Trophoblast cell (in vitro differentiated cells and primary cell): ENCODE results near the gene DUSP21.
A peak's percentile ranks its signal among the peaks of the same experiment; 100 is the strongest.

Experiments used
- DNase-seq, 2 donors: peaks; one replicate each; pipeline ENCODE4 v3.0.0-alpha.2; 2016
- H2AFZ ChIP-seq: 2 replicates; pipeline ENCODE4 v1.6.1; 2013; ENCODE audit warnings: low read length, moderate library complexity, mild to moderate bottlenecking; ENCODE audit not compliant: insufficient read depth, poor library complexity
- H2AK5ac ChIP-seq: 2 replicates; pipeline ENCODE4 v1.6.1; 2013; ENCODE audit warnings: mild to moderate bottlenecking, low read length
- H2BK120ac ChIP-seq: 2 replicates; pipeline ENCODE4 v1.6.1; 2013; ENCODE audit warnings: low read length, mild to moderate bottlenecking, moderate library complexity; ENCODE audit not compliant: insufficient read depth, poor library complexity
- H2BK12ac ChIP-seq: 2 replicates; pipeline ENCODE4 v1.6.1; 2013; ENCODE audit warnings: mild to moderate bottlenecking, low read length, moderate library complexity
- H2BK5ac ChIP-seq: 2 replicates; pipeline ENCODE4 v1.6.1; 2013; ENCODE audit warnings: low read length, low read depth, moderate library complexity, mild to moderate bottlenecking; ENCODE audit not compliant: poor library complexity
- H3K14ac ChIP-seq: 2 replicates; pipeline ENCODE4 v1.6.1; 2013; ENCODE audit warnings: mild to moderate bottlenecking, low read length
- H3K18ac ChIP-seq: 2 replicates; pipeline ENCODE4 v1.6.1; 2013; ENCODE audit warnings: mild to moderate bottlenecking, low read length
- H3K23ac ChIP-seq: 2 replicates; pipeline ENCODE4 v1.6.1; 2013; ENCODE audit warnings: low read length
- H3K27ac ChIP-seq: 2 replicates; pipeline ENCODE4 v1.5.1; 2013; ENCODE audit warnings: low read depth, mild to moderate bottlenecking, inconsistent platforms, low read length, moderate library complexity
- H3K27me3 ChIP-seq: 2 replicates; pipeline ENCODE4 v1.6.1; 2013; ENCODE audit warnings: inconsistent platforms, mild to moderate bottlenecking, low read length, moderate library complexity; ENCODE audit not compliant: insufficient read depth
- H3K36me3 ChIP-seq, 2 experiments: 1 replicate in 1 of 2; 2 replicates in 1 of 2; pipeline ENCODE4 v1.6.1; 2013; ENCODE audit warnings: low read length in 2 of 2, mild to moderate bottlenecking in 2 of 2, moderate library complexity in 1 of 2; ENCODE audit not compliant: insufficient read depth in 2 of 2, control insufficient read depth in 1 of 2
- H3K4ac ChIP-seq: 2 replicates; pipeline ENCODE4 v1.6.1; 2013; ENCODE audit warnings: low read depth, mild to moderate bottlenecking, low read length, moderate library complexity
- H3K4me1 ChIP-seq, 2 experiments: 1 replicate in 1 of 2; 2 replicates in 1 of 2; pipeline ENCODE4 v1.6.1; 2013; ENCODE audit warnings: low read length in 2 of 2, mild to moderate bottlenecking in 2 of 2, moderate library complexity in 1 of 2; ENCODE audit not compliant: insufficient read depth in 2 of 2, control insufficient read depth in 1 of 2
- H3K4me2 ChIP-seq: 2 replicates; pipeline ENCODE4 v1.6.1; 2013; ENCODE audit warnings: inconsistent platforms, mild to moderate bottlenecking, low read length, moderate library complexity
- H3K4me3 ChIP-seq: 2 replicates; pipeline ENCODE4 v1.5.1; 2013; ENCODE audit warnings: mild to moderate bottlenecking, low read depth, low read length, inconsistent platforms
- H3K79me1 ChIP-seq: one replicate; pipeline ENCODE4 v1.6.1; 2013; ENCODE audit warnings: low read length
- H3K79me2 ChIP-seq: 2 replicates; pipeline ENCODE4 v1.6.1; 2013; ENCODE audit warnings: low read length, mild to moderate bottlenecking; ENCODE audit not compliant: control insufficient read depth, insufficient read depth, poor library complexity
- H3K9ac ChIP-seq: 2 replicates; pipeline ENCODE4 v1.6.1; 2013; ENCODE audit warnings: mild to moderate bottlenecking, low read length
- H3K9me3 ChIP-seq: 2 replicates; pipeline ENCODE4 v1.6.1; 2013; ENCODE audit warnings: low read depth, mild to moderate bottlenecking, control low read depth, inconsistent platforms, low read length; ENCODE audit not compliant: insufficient read depth
- H4K12ac ChIP-seq: 2 replicates; pipeline ENCODE4 v1.6.1; 2013; ENCODE audit warnings: low read depth, mild to moderate bottlenecking, low read length, moderate library complexity
- H4K8ac ChIP-seq: 2 replicates; pipeline ENCODE4 v1.6.1; 2013; ENCODE audit warnings: low read depth, mild to moderate bottlenecking, low read length, moderate library complexity
- H4K91ac ChIP-seq: one replicate; pipeline ENCODE4 v1.6.1; 2013; ENCODE audit warnings: low read depth, mild to moderate bottlenecking, low read length, moderate library complexity
- WGBS: extraction: QIAGEN DNeasy Blood & Tissue Kit; methylation state at CpG from one replicate; pipeline ENCODE4 v1.1.7; 2013; ENCODE audit warnings: missing lambda C conversion rate; ENCODE audit not compliant: insufficient read length, insufficient coverage; ENCODE audit errors: extremely low coverage; 5-methylcytosine and 5-hydroxymethylcytosine counted together

Gene DUSP21

DNA sequence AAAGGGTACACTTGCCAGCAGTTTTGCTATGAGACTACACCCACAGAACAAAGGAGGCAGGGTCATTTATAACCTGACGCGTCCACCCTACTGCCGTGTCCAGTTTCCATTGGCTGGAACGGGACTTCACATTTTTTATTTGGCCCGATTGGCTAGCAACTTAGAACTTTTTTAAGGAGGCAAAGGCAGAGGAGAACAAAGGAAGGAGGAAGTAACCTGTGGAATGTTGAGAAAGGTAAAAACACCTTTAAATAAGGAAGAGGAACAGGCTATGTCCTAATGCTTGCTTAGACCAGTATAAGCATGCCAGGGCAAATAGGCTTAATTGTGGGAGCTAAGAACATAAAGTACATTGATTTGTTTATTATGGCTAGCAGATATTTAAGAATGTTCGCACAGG is 47.8 kb downstream of the DUSP21 start:
- H3K9ac ChIP-seq, result no peak overlapping the region
- no peak overlapping the region for H2BK5ac ChIP-seq
- H2BK12ac ChIP-seq, result no peak overlapping the region
- no peak overlapping the region for H2BK120ac ChIP-seq
- no peaks in the 10 kb centered on the region for H3K79me1 ChIP-seq
- WGBS, result no CpG with 5 or more reads among the region's 6 CpGs
- peaks cover 2% of the 10 kb centered on the region for H3K79me2 ChIP-seq
- H3K4me3 ChIP-seq, result no peak overlapping the region
- H3K27ac ChIP-seq, result no peak overlapping the region
- no peak overlapping the region for H4K8ac ChIP-seq
- H3K23ac ChIP-seq, result no peak overlapping the region
- peak overlapping the region; percentile 79 for H3K4ac ChIP-seq
- no peaks in the 10 kb centered on the region for H3K9me3 ChIP-seq
- H2AK5ac ChIP-seq, result no peak overlapping the region
- no peaks in the 10 kb centered on the region for H3K4me1 ChIP-seq
- H4K12ac ChIP-seq, result no peak overlapping the region
- no peak overlapping the region for H3K14ac ChIP-seq
- no peak overlapping the region for H3K4me2 ChIP-seq
- DNase-seq, result no peak
- H3K18ac ChIP-seq, result no peak overlapping the region
- no peak overlapping the region for H4K91ac ChIP-seq
- H3K36me3 ChIP-seq, result no peaks in the 10 kb centered on the region
- no peak overlapping the region for H2AFZ ChIP-seq
- H3K27me3 ChIP-seq, result no peaks in the 10 kb centered on the region
